B cell (primary cell): Measurements from ENCODE around the gene EIF2A. TPM values are rescaled to one million over a fixed set of nuclear protein-coding genes. Genes with fewer than 3 reads are reported as not detected.

Experiments
- ATAC-seq: fragments of 200-7000 bp; cut with Tn5 transposase; one replicate; pipeline ENCODE4 v1.10.0; 2021; ENCODE audit warnings: low read depth, mild to moderate bottlenecking, moderate number of reproducible peaks, moderate library complexity
- CTCF ChIA-PET: fragments of 350-600 bp; sonication (Branson Sonifier 250); formaldehyde crosslinking; loops from one replicate; lab custom pipeline; 2021; ENCODE audit warnings: antibody characterized with exemption, inconsistent platforms; lab: Charles Lee
- POLR2A ChIA-PET: fragments of 350-600 bp; sonication (Branson Sonifier 250); formaldehyde crosslinking; loops from one replicate; lab custom pipeline; 2021; ENCODE audit warnings: antibody characterized with exemption; lab: Charles Lee
- DNase-seq: peaks from one replicate; pipeline ENCODE4 v3.0.0; 2013
- H2AFZ ChIP-seq: 2 replicates; pipeline ENCODE4 v1.6.1; 2012; ENCODE audit warnings: mild to moderate bottlenecking, low read depth, low read length; ENCODE audit not compliant: insufficient read depth, poor library complexity, severe bottlenecking
- H3K27ac ChIP-seq, 2 donors: 1 replicate in 1 of 2; 2 replicates in 1 of 2; pipeline ENCODE4 v1.5.1; 2012 to 2013; ENCODE audit warnings: low read length in 2 of 2, mild to moderate bottlenecking in 2 of 2, moderate library complexity in 1 of 2
- H3K27me3 ChIP-seq, 4 experiments: fragments of 200-600 bp in 1 of 4; sonication (generic) in 1 of 4; replicated peaks in 1 of 4; 1 replicate in 2 of 4; 2 replicates in 2 of 4; pipeline versions ENCODE4 v1.6.1 to v1.7.0; 2013 to 2016; ENCODE audit warnings: low read length in 3 of 4, mild to moderate bottlenecking in 2 of 4, mixed read lengths in 1 of 4, moderate library complexity in 1 of 4; ENCODE audit not compliant: insufficient read depth in 4 of 4, control insufficient read depth in 3 of 4; ENCODE audit errors: control extremely low read depth in 1 of 4
- H3K36me3 ChIP-seq, 2 experiments: replicated peaks in 1 of 2; 1 replicate in 1 of 2; 2 replicates in 1 of 2; pipeline versions ENCODE4 v1.6.1 to v1.7.1; 2013; ENCODE audit warnings: low read length in 1 of 2; ENCODE audit not compliant: insufficient read depth in 2 of 2, control insufficient read depth in 1 of 2; ENCODE audit errors: control extremely low read depth in 1 of 2, extremely low read depth in 1 of 2
- H3K4me1 ChIP-seq, 2 donors: fragments of 200-600 bp in 1 of 2; sonication (generic) in 1 of 2; 1 replicate in 1 of 2; 2 replicates in 1 of 2; pipeline versions ENCODE4 v1.5.1 to v1.6.1; 2013 to 2017; ENCODE audit warnings: low read length in 2 of 2; ENCODE audit not compliant: control insufficient read depth in 2 of 2, insufficient read depth in 2 of 2
- H3K4me2 ChIP-seq: replicated peaks from 2 replicates; pipeline ENCODE3; 2012; ENCODE audit warnings: mild to moderate bottlenecking, low read depth, low read length; ENCODE audit not compliant: poor library complexity, severe bottlenecking
- H3K4me3 ChIP-seq, 5 experiments: fragments of 200-600 bp in 1 of 5; sonication (generic) in 1 of 5; 1 replicate in 3 of 5; 2 replicates in 2 of 5; pipeline versions ENCODE4 v1.5.1 to v1.7.0; 2011 to 2016; ENCODE audit warnings: low read length in 4 of 5, mild to moderate bottlenecking in 4 of 5, low read depth in 2 of 5, control low read depth in 1 of 5, moderate library complexity in 1 of 5; ENCODE audit not compliant: insufficient read depth in 1 of 5; ENCODE audit errors: control extremely low read depth in 1 of 5, extremely low read depth in 1 of 5
- H3K79me2 ChIP-seq: fragments of 200-600 bp; sonication (generic); one replicate; pipeline ENCODE4 v1.6.0; 2016; ENCODE audit warnings: low read length; ENCODE audit not compliant: control insufficient read depth, insufficient read depth
- H3K9ac ChIP-seq: fragments of 200-600 bp; sonication (generic); 2 replicates; pipeline ENCODE4 v1.6.1; 2017; ENCODE audit warnings: mild to moderate bottlenecking, low read length, moderate library complexity
- H3K9me3 ChIP-seq, 3 donors: one replicate each; pipeline versions ENCODE4 v1.6.1 to v1.7.1; 2013; ENCODE audit warnings: low read length in 2 of 3; ENCODE audit not compliant: control insufficient read depth in 2 of 3, insufficient read depth in 1 of 3; ENCODE audit errors: control extremely low read depth in 1 of 3
- H4K20me1 ChIP-seq: 2 replicates; pipeline ENCODE4 v1.6.0; 2012; ENCODE audit warnings: mild to moderate bottlenecking, low read length; ENCODE audit not compliant: insufficient read depth, control insufficient read depth, poor library complexity, severe bottlenecking
- H3K27ac Mint-ChIP-seq: one replicate; pipeline ENCODE4 v1.8.0; 2021; ENCODE audit warnings: mixed read lengths
- H3K27me3 Mint-ChIP-seq: one replicate; pipeline ENCODE4 v1.8.0; 2021; ENCODE audit warnings: mixed read lengths
- H3K4me1 Mint-ChIP-seq: one replicate; pipeline ENCODE4 v1.8.0; 2021; ENCODE audit warnings: mixed read lengths
- H3K4me3 Mint-ChIP-seq: one replicate; pipeline ENCODE4 v1.8.0; 2021; ENCODE audit warnings: mixed read lengths
- H3K9me3 Mint-ChIP-seq: one replicate; pipeline ENCODE4 v1.8.0; 2022; ENCODE audit warnings: mixed read lengths; ENCODE audit not compliant: insufficient read depth
- CTCF ChIP-seq: fragments of 200-600 bp; IDR thresholded peaks from one replicate; pipeline ENCODE4 v1.8.0; 2022; ENCODE audit warnings: antibody characterized with exemption, mild to moderate bottlenecking
- EZH2 ChIP-seq: IDR thresholded peaks from 2 replicates; pipeline ENCODE4 v1.6.1; 2012; ENCODE audit warnings: borderline replicate concordance, low read depth, mild to moderate bottlenecking, moderate library complexity, low read length; ENCODE audit not compliant: insufficient read depth, poor library complexity, severe bottlenecking
- WGBS: methylation state at CpG from one replicate; pipeline ENCODE4 v1.1.5; 2013; ENCODE audit warnings: missing lambda C conversion rate; ENCODE audit not compliant: insufficient coverage; 5-methylcytosine and 5-hydroxymethylcytosine counted together
- intact Hi-C: fragments of 100-400 bp; cut with micrococcal nuclease; formaldehyde crosslinking; loops from one replicate; pipeline ENCODE4 v1.10.0; 2022
- polyA plus RNA-seq: library from polyadenylated mRNA; depleted of rRNA; stranded (reverse); fragments of >200 nt; gene quantifications from 2 replicates; pipeline ENCODE4 v1.2.3, GENCODE V29; 2012
- total RNA-seq, 2 donors: library from RNA; stranded (reverse); fragments of 120-200 nt in 1 of 2; gene quantifications; 1 replicate in 1 of 2; 2 replicates in 1 of 2; pipeline versions ENCODE4 v1.2.3 to v1.2.4, GENCODE V29; 2013 to 2022

EIF2A gene
- total and polyA plus RNA-seq, 2 donors (not counting 1 experiment from before 2014, with no cell fraction given) = 63.4 to 78.8 TPM

- H3K4me1 ChIP-seq = no peaks in the 10 kb centered on the region
Measured at GRCh38 chr3:150508401-150508800, 38.2 kb upstream of the EIF2A start.

GRCh38 chr3:150509780-150510179, 36.8 kb upstream of the EIF2A start:
- intact Hi-C loops = no loop called here
- Mint-ChIP-seq H3K27me3 (peaks cover 34% of the 10 kb centered on the region), H3K4me1 (no peaks in the 10 kb centered on the region), H3K9me3 (peaks cover 2% of the 10 kb centered on the region), H3K27ac (no peak overlapping the region), H3K4me3 (no peak overlapping the region)
- no peak overlapping the region for H3K4me3 ChIP-seq
- TF ChIP-seq EZH2 (no peak), CTCF (no peak)
- CTCF ChIA-PET = no interaction called here
- POLR2A ChIA-PET = no interaction called here
- H4K20me1 ChIP-seq = no peaks in the 10 kb centered on the region
- no peak for ATAC-seq
- H3K9ac ChIP-seq = no peak overlapping the region
- no peak overlapping the region for H3K4me2 ChIP-seq
- no peak overlapping the region for H2AFZ ChIP-seq
- H3K27me3 ChIP-seq = peaks cover 0 to 2% (median 0%) of the 10 kb centered on the region in 4 experiments
- no peak for DNase-seq
- no peaks in the 10 kb centered on the region for H3K36me3 ChIP-seq
- peaks cover 0 to 1% (median 0%) of the 10 kb centered on the region in 3 donors for H3K9me3 ChIP-seq
- no peaks in the 10 kb centered on the region for H3K4me1 ChIP-seq
- H3K27ac ChIP-seq = no peak overlapping the region
- H3K79me2 ChIP-seq = no peaks in the 10 kb centered on the region
- WGBS = no CpG with 5 or more reads among the region's 2 CpGs

More at GRCh38 chr3:150508401-150508800, 38.2 kb upstream of the EIF2A start:
- Histone ChIP-seq H4K20me1 (no peaks in the 10 kb centered on the region), H3K9me3 (peaks cover 0 to 1% (median 0%) of the 10 kb centered on the region in 3 donors), H2AFZ (no peak overlapping the region), H3K36me3 (no peaks in the 10 kb centered on the region), H3K79me2 (no peaks in the 10 kb centered on the region), H3K27me3 (peaks cover 0 to 5% (median 1%) of the 10 kb centered on the region in 4 experiments), H3K27ac (no peak overlapping the region), H3K9ac (no peak overlapping the region), H3K4me2 (no peak overlapping the region), H3K4me3 (no peak overlapping the region)
- intact Hi-C loops = no loop called here
- Mint-ChIP-seq H3K4me1 (no peaks in the 10 kb centered on the region), H3K27ac (no peak overlapping the region), H3K4me3 (no peak overlapping the region), H3K9me3 (peaks cover 2% of the 10 kb centered on the region), H3K27me3 (peaks cover 42% of the 10 kb centered on the region)
- ChIA-PET CTCF (no interaction called here), POLR2A (no interaction called here)
- no peak for TF ChIP-seq CTCF
- ATAC-seq = no peak
- DNase-seq = no peak
